Smooth muscle cell (in vitro differentiated cells): Measurements from ENCODE around the gene HMCES. TPM values are rescaled to one million over a fixed set of nuclear protein-coding genes. Genes with fewer than 3 reads are reported as not detected.

Experiments
- DNase-seq: peaks from one replicate; lab custom pipeline; 2025; ENCODE audit not compliant: unreplicated experiment; lab: John Stamatoyannopoulos, UW
- H2AFZ ChIP-seq: fragments of 200-600 bp; sonication (generic); 2 replicates; pipeline ENCODE4 v1.6.0; 2016; ENCODE audit warnings: antibody characterized with exemption, low read depth, mild to moderate bottlenecking
- H3F3A ChIP-seq: fragments of 200-600 bp; sonication (generic); 2 replicates; pipeline ENCODE4 v1.6.0; 2017; ENCODE audit warnings: antibody characterized with exemption, low read depth
- H3K27ac ChIP-seq: fragments of 200-600 bp; sonication (generic); 2 replicates; pipeline ENCODE4 v1.5.1; 2016; ENCODE audit warnings: low read depth, mild to moderate bottlenecking
- H3K27me3 ChIP-seq: fragments of 200-600 bp; sonication (generic); 2 replicates; pipeline ENCODE4 v1.6.1; 2016; ENCODE audit warnings: low read depth, mild to moderate bottlenecking
- H3K36me3 ChIP-seq: fragments of 200-600 bp; sonication (generic); 2 replicates; pipeline ENCODE4 v1.5.1; 2016; ENCODE audit warnings: low read depth
- H3K4me1 ChIP-seq: fragments of 200-600 bp; sonication (generic); 2 replicates; pipeline ENCODE4 v1.5.1; 2016; ENCODE audit warnings: low read depth
- H3K4me2 ChIP-seq: fragments of 200-600 bp; sonication (generic); 2 replicates; pipeline ENCODE4 v1.6.0; 2016; ENCODE audit warnings: mild to moderate bottlenecking
- H3K4me3 ChIP-seq: fragments of 200-600 bp; sonication (generic); 2 replicates; pipeline ENCODE4 v1.5.1; 2016; ENCODE audit warnings: mild to moderate bottlenecking
- H3K79me2 ChIP-seq: fragments of 200-600 bp; sonication (generic); 2 replicates; pipeline ENCODE4 v1.6.0; 2016; ENCODE audit warnings: low read depth, mild to moderate bottlenecking
- H3K9ac ChIP-seq: fragments of 200-600 bp; sonication (generic); 2 replicates; pipeline ENCODE4 v1.6.0; 2016; ENCODE audit warnings: low read depth
- H3K9me3 ChIP-seq: fragments of 200-600 bp; sonication (generic); replicated peaks from 2 replicates; pipeline ENCODE4 v1.5.1; 2016; ENCODE audit warnings: low read depth
- H4K20me1 ChIP-seq: fragments of 200-600 bp; sonication (generic); 2 replicates; pipeline ENCODE4 v1.6.0; 2016; ENCODE audit warnings: low read depth
- WGBS: methylation state at CpG from one replicate; pipeline ENCODE4 v1.1.7; 2016; ENCODE audit warnings: low lambda C conversion rate; 5-methylcytosine and 5-hydroxymethylcytosine counted together
- polyA plus RNA-seq: library from polyadenylated mRNA; unstranded; fragments of >200 nt; fragmentation: Nextera tagmentation; extraction: Ambion mirVana; gene quantifications from 2 replicates; pipeline ENCODE4 v1.2.1, GENCODE V29; 2016
- total RNA-seq: library from RNA; depleted of rRNA; stranded (reverse); fragments of >200 nt; gene quantifications from 2 replicates; pipeline ENCODE4 v1.2.3, GENCODE V29; 2014
- TF ChIP-seq, protein P1 (sequence below): fragments of 200-600 bp; sonication (generic); IDR thresholded peaks from 2 replicates; pipeline ENCODE4 v1.5.1; 2017; ENCODE audit warnings: borderline replicate concordance, mild to moderate bottlenecking, antibody characterized with exemption; ENCODE audit not compliant: insufficient read depth, poor library complexity, severe bottlenecking

Gene HMCES
- total and polyA plus RNA-seq, 2 experiments from 2014 or later: 15.2 to 25.0 TPM

DNA sequence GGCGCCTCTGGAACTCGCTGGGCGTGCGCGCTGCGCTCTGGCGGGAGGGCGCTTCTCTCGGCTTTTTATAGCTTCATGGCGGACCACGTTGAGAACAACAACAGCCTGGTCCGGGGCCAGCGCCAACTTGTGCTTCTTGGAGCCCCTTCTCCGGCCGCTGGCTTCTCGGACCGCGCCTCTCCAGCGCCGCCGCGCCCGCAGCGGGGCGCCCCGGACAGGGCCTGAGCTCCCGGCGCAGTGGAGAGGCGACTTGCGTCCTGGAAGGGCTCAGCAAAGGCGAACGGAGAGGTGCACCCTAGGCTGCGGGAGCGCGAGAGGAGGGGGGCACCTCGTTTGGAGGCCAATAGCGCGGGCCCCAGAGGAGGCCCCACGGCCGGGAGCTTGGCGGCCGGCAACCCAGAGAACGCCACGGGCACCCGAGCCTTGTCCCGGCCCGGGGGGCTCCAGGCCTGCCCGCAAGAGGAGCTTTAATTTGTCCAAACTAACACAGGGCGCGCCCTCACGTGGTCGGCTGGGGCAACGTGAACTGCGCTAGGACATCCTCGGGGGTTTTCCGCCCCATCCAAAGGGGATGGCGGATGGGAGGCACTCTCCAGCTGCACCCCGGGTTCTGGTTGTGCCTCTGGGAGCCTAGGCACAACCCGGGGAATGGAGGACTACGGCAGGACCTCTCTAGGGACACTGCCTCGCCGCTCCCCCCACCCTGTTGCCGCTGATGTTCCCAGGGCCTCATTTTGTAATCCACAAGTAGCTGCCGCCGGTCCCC, 37.8 kb downstream of the HMCES start:
- peak; percentile 78 for DNase-seq
- Histone ChIP-seq H3F3A (peaks cover 4% of the 10 kb centered on the region), H3K4me2 (peak overlapping the region; percentile 100), H4K20me1 (peaks cover 16% of the 10 kb centered on the region), H3K4me1 (peaks cover 4% of the 10 kb centered on the region), H3K36me3 (no peaks in the 10 kb centered on the region), H3K27ac (peak overlapping the region; percentile 71), H3K27me3 (no peaks in the 10 kb centered on the region), H3K4me3 (peak overlapping the region; percentile 75), H3K79me2 (peaks cover 7% of the 10 kb centered on the region), H3K9ac (peak overlapping the region; percentile 89), H3K9me3 (no peaks in the 10 kb centered on the region), H2AFZ (peak overlapping the region; percentile 94)
- TF ChIP-seq, protein P1, sequence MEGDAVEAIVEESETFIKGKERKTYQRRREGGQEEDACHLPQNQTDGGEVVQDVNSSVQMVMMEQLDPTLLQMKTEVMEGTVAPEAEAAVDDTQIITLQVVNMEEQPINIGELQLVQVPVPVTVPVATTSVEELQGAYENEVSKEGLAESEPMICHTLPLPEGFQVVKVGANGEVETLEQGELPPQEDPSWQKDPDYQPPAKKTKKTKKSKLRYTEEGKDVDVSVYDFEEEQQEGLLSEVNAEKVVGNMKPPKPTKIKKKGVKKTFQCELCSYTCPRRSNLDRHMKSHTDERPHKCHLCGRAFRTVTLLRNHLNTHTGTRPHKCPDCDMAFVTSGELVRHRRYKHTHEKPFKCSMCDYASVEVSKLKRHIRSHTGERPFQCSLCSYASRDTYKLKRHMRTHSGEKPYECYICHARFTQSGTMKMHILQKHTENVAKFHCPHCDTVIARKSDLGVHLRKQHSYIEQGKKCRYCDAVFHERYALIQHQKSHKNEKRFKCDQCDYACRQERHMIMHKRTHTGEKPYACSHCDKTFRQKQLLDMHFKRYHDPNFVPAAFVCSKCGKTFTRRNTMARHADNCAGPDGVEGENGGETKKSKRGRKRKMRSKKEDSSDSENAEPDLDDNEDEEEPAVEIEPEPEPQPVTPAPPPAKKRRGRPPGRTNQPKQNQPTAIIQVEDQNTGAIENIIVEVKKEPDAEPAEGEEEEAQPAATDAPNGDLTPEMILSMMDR: peak; percentile 44
- 3% methylated on average over 65 of the region's 65 CpGs for WGBS

DNA sequence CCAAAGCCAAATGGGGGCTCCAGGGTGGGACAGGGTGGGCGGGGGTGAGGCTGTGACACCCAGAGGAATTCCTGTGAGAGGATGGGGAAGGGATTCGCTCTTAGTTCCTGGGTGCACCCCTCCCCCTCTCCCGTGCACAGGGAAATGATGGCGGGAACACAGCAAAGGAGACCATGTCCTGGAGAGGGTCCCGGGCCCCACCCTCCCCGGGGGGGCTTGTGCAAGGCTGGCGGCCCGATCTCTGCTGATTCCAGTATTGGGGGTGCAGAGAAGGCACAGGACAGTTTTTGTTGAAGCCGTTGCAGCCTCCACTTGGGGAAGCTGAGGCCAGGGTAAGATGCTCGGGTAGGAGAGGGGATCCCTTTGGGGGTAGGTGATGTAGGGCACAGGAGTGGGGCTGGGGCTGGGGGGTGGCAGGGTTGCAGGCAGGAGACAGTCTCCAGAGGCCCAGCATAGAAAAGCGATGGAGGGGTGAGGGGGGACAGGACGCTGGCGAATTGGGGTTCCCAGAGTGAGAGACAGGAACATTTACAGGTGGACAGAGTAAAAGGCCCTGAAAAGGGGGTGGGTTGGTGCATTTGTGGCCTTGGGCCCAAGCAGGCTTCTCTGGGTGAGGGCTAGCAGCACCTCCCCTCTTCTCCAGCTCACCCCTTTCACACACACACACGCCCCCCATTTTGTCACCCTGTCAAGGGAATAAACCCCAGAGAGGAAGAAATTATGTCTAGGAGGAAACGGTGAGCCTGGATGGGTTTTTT, 38.5 kb downstream of the HMCES start:
- Histone ChIP-seq H3K36me3 (no peaks in the 10 kb centered on the region), H3K9me3 (no peaks in the 10 kb centered on the region), H3F3A (peaks cover 4% of the 10 kb centered on the region), H3K27me3 (no peaks in the 10 kb centered on the region), H3K79me2 (peaks cover 7% of the 10 kb centered on the region), H2AFZ (peak overlapping the region; percentile 94), H3K9ac (no peak overlapping the region), H4K20me1 (peaks cover 16% of the 10 kb centered on the region), H3K4me1 (peaks cover 4% of the 10 kb centered on the region), H3K4me2 (peak overlapping the region; percentile 100), H3K27ac (no peak overlapping the region), H3K4me3 (peak overlapping the region; percentile 75)
- TF ChIP-seq, protein P1: no peak
- DNase-seq: no peak
- 56% methylated on average over 15 of the region's 15 CpGs for WGBS

DNA sequence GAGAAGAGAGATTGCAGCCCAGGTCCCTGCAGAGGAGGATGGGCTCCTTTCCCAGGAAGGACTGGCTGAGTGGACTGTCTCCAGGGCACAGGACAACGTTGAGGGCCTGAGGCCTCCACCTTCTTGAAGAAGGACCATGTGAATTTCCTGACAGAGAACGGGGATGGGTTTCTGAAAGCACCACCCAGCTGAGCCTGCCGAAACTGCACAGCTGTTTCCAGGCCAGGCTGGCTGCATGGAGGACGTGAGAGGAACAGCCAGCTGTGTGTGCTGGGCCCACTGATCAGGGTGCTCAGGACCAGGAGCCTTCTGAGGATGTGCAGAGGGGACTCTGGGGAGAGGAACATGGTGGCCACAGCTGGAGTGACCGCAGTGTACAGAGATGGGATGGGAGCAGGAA, 39.2 kb downstream of the HMCES start:
- peaks cover 4% of the 10 kb centered on the region for H3K4me1 ChIP-seq
- DNase-seq: no peak

More for the DNA sequence above, 39.2 kb downstream of the HMCES start:
- Histone ChIP-seq H3K27me3 (no peaks in the 10 kb centered on the region), H3K36me3 (no peaks in the 10 kb centered on the region), H2AFZ (no peak overlapping the region), H4K20me1 (peaks cover 16% of the 10 kb centered on the region), H3K79me2 (peaks cover 7% of the 10 kb centered on the region), H3F3A (no peaks in the 10 kb centered on the region), H3K4me3 (no peak overlapping the region), H3K9ac (no peak overlapping the region), H3K27ac (no peak overlapping the region), H3K4me2 (no peak overlapping the region), H3K9me3 (no peaks in the 10 kb centered on the region)
- 91% methylated on average over 5 of the region's 5 CpGs for WGBS
- TF ChIP-seq, protein P1: no peak
